Hematopoietic multipotent progenitor cell treated with erythropoietin and hydrocortisone succinate and interleukin-3 and kit ligand, for 8 days (in vitro differentiated cells): ENCODE data around the gene CCND3.

Experiments
- DNase-seq: peaks from one replicate; pipeline ENCODE4 v3.0.0-alpha.2; 2015

The CCND3 gene

DNA sequence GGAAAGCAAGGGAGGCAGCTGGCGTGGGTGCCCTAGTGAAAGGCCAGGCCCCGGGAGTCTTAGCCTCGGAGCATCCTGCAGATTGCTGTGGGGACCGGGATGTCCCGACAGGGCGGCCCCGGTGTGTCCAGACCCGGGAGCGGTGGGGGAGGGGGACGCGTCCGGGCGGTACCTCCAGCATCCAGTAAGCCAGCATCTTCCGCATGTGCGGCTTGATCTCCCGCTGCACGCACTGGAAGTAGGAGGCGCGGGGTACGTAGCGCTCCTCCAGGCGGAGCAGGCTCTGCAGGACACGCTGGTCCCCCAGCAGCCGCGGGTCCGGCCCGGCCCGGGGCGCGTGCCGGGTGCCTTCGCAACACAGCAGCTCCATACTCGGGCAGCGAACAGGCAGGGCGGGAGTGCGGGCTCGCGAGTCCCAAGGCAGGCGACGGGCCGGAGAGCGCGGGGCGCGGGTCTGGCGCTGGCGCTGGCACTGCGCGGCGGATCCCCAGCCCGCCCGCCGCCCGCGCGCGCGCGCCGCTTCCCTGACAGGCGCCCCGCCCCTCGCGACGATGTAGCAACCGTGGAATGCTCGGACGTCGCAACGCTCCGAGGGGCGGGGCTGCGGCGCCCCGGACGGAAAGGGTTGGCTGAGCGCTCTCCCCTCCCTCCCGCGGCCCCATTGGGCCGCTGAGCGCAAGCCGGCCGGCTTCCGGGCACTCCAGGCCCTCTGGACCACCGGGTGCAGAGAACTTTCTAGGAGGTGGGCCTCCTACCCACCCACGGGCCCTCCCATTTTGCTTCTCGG, at the start of gene CCND3:
TSS of gene CCND3 (minus strand) at position 529 of the 787 bp plus-strand sequence. CDS start at position 370, 159 bp downstream.
- peak; percentile 92 for DNase-seq

DNA sequence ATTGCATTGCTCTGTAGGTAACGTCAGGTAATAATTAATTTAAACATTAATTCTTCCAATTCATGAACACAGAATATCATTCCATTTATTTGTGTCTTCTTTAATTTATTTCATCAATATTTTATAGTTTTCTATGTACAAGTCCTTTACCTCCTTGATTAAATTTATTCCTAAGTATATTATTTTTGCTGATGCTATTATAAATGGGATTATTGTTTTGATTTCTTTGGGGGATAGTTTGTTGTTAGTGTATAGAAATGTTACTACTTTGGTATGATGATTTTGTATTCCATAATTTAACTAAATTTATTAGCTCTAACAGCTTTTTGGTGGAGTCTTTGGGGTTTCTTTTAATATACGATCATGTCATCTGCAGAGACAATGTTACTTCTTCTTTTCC, 44.7 kb upstream of the CCND3 start:
- no peak for DNase-seq

DNA sequence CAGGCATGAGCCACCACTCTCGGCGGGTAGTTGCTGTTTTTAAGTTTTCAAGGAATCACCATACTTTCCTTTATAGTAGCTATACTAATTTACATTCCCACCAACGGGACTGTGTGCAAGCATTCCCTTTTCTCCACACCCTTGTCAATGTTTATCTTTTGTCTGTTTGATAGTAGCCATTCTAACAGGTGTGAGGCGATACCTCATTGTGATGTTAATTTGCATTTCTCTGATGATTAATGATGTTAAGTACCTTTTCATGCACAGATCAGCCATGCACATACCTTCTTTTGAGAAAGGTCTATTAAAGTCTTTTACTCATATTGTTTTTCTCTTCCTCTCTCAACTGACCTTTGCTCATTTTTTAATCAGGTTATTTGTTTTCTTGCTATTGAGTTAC, 43.0 kb upstream of the CCND3 start:
- no peak for DNase-seq

DNA sequence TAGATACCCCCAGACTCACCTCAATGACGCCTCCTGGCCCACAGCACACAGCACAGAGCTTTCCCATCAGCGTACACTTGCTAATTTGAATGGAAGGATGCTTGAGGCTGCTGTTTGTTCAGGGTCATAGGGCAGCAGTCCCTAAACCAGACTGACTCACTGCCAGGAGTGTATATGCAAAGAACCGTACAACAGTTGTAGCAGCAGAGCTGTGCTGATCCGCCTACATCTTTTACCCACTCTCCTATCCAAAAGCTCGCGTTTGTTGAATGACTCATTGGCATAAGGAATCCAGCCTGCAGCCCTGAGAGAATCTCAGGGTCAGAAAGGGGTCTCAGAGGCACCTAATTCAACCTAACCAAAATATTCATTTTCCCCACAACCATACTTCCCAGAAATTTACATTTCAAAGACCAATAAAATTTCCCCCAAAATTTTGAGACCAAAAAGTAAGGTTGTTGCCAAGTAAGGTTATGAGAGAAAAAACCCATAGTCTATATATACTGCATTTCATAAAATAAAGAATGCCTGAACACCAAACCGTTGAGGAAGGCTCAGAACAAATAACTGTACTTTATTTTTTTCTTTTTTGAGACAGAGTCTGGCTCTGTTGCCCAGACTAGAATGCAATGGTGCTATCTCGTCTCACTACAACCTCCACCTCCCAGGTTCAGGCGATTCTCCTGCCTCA, 35.3 kb upstream of the CCND3 start:
- no peak for DNase-seq

DNA sequence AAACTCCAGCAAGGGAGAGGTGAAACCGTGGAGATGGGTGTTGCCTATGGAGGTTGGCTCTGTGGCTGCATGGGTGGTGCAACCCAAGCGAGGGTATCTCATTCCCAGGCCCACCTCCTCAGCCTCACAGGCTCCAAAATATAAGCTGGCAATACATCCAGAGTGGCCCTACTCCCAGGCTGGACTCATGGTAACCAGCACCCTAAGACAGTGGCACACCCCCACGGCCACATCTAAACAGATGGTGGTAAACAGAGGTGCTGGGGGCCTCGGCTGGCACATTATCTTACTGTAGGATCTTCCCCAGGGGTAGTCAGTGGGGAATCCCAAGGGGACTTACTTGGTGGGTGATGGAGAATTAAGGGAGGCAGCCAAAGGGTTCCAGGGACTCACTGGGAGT, 33.7 kb upstream of the CCND3 start:
- no peak for DNase-seq

DNA sequence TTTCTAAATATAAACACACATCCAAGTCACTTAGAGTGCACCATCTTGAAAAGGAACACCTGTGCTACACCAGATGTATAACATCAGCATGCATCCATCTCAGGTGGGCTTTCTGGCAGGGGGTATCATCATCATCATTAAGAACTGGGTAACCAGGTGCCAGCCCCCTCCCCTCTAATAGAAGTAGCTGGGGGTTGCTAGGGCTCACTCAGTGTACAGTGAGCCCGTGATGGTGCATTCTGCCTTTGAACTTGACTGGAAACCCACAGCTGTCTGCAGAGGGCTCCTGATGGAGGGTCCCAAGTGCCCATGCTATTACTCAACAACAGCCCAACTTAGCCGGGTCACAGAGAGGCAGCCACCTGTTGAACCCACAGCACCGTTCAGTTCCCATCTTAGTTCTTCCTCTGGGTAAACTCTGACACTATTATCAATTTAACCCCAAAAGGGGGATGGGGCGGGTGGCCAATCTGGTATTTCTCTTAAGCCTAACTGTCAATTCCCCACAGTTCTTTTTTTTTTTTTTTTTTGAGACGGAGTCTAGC, 32.7 kb upstream of the CCND3 start:
- no peak for DNase-seq

DNA sequence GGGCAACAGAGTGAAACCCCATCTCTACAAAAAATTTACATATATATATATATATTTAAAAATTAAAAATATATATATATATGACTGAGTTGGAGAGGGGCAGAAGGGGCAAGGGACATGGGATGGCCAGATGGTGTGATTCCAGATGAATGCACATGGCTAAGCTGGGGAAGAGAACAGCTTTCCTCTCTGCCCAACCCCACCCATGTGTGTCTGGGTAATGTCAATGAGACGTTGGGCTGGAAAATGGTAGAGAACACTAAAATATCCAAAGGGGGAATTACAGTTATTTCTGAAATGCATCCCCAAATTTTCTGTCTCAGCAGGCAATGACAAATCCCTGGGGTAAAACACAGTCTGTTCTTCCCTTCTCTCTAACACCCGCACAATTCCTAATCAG, 31.2 kb upstream of the CCND3 start:
- DNase-seq = no peak

DNA sequence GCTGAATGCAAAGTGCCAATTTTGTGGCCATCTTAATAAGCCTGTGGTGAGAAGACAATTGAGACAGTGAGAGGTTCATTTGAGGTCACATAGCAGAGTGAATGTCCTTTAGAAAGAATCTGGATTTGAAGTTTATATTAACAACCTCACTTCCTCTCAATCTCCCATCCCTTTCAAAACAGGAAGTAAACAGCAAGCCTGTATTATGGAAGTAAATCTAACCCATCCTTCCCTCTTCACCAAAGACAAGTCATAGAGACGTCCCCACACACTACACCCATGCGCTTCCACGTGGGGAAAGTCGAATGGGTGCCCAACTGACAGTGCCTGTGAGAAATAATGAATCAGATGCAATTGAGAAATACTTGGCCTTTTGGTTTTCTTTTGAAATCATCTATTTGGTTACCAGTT, 28.8 kb upstream of the CCND3 start:
- no peak for DNase-seq

DNA sequence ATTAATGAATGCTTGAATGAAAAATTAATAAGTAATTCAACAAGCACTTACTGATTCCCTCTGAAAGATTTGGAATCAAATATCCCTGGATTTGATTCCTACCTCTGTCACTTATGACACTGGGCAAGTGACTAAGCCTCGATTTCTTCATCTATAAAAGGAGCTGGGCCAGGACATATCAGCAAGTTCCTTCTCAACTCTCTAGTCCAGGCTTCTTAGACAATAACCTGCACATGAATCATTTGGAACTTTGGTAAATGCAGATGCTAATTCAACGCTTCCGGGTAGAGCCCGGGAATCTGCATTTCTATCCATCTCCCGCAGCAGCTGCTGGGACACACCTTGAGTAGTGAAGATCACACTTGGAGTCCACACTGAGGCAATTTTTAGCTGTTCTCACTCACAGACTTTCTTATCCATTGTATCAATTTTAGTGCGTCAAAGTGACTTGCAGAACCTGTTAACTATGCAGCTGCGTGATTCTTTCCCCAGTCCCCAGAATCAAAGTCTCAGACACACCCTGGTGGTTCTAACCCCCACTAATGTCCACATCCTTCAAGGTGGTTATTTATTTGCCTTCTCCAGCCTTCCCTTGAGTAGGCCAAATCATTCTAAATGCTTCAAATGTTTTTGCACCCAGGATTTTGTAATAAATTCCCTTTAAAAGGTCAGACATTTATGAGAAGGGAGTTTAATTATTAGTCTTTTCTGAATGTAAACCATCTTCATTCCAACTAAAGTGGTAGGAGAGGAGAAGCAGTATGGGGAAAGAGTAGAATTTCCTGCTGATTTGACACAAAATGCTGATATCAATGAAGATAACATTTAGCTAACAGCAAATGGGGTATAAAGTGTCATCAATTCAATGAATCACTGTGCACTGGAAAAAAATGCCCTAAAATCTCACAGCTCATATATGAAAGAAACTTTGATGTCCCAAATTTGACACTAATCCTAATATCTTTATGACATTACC, 26.0 kb upstream of the CCND3 start:
- DNase-seq = no peak

DNA sequence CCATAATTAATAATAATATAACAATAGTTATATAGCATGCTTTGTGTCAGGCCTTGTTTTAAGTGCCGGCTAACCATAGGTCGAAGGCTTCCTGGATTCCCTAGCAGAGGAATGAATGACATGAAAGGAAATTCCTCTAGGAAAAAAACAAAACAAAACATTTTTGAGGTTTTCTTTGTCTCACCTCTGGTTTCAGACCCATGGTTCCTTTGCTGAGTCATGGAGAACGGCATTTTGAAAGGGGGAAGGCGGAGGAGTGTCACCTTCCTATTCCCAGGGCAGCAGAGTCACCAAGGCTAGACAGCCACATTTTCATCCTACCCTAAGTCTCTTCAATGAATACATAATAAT, 25.3 kb upstream of the CCND3 start:
- DNase-seq = no peak

DNA sequence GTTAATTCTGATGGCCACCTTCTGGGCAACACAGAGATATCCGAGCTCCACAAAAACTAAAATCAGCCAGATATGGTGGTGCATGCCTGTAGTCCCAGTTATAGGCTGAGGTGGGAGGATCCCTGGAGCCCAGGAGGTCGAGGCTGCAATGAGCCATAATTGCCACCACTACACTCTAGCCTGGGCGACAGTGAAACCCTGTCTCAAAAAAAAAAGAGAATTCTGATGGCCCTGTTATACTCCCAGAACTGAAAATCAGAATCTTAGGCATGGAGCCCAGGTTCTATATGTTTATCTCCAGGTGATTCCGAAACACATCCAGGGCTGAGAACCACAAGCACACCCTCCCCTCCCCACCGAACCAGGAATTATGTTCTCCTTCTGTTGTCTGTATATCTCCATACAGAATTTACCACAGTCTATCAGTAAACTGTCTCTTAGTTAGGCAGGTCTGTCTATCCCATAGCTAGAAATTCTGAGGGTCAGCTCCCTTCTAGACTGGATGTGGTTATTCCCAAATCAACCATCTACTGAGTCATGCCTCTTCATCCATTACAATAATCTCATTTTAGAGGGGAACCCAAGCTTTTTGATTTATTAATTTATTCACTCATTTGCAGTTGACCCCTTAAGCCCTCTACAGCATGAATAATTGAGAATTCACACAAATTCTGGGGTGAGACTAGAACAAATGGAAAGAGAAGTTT, 24.8 kb upstream of the CCND3 start:
- DNase-seq = no peak

DNA sequence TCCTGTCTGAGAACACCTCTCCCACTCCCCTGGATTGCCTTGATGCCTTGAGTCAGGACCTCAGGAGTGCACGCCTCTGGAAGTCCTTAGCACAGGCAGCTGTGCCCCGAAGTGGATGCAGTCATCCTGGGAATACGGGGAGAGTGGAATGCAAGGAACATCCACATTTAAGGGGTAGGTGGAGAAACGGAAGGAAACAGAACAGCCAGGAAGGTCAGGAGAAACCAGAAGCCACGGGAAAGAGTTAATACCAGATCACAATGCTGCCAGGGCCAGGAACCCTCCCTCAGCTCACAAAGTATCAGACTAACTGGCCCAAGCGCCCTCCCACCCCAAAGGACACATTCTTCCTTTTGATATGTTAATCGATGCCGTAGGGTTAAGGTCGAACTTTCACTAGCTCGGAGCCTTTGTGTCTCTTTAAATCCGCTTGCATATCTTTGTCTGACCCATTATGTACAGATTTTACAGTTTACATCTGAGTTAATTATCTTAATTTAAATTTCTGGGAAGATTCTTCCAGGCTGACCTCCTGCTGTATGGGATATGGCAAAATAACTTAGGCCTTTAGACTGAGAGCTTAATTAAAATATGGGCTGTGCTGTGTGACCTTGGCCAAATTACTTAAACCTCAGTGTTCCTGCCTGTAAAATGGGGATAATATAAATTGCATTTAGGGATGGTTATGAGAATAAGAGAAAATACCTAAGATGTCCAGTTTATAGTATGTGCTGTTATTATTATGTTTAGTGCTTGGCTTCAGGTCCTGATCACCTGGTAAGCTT, 24.0 kb upstream of the CCND3 start:
- no peak for DNase-seq

DNA sequence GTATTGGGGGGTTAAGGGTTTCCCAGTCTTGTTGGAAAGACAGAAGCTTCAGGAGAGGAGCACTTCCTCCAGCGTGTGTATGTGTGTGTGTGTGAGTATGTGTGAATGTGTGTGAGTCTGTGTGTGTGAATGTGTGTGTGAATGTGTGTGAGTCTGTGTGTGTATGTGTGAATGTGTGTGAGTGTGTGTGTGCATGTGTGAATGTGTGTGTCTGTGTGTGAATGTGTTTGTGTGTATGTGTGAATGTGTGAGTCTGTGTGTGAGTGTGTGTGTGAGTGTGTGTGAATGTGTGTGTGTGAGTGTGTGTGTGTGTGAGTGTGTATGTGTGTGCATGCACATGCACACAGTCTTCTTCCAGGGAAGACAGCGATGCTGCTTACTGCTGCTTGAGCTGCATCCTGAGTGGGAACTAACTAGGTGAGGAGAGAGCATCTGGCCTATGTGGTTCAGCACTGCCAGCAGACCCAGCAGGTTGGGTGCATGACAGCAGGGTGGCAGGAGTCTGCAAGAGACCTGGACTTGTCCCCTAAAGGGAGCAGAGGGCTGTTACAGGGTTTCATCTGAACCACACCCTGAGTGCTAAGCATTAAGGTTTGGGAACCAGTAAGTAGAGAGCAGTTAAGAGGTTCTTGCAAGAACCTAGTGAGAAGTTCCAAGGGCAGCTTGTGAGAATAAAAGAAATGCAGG, 22.7 kb upstream of the CCND3 start:
- DNase-seq = peak; percentile 32

DNA sequence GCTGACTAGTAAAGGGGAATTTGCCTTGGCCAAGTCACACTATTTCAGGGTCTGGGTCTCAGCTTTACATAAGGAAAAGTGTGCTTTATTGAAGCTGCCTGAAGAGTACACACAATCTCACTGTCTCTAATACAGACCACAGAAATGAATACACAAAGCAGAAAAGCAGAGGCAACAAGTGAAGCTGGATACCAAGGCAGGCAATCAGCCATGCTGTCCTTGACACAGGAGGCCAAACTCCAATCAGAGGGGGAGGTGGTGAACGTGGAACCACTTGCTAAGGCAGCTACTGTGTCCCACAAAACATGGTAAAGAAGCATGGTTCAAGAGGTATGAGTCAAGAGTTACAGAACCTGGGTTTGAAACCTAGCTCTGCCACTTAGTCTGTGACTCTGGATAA, 21.8 kb upstream of the CCND3 start:
- no peak for DNase-seq

DNA sequence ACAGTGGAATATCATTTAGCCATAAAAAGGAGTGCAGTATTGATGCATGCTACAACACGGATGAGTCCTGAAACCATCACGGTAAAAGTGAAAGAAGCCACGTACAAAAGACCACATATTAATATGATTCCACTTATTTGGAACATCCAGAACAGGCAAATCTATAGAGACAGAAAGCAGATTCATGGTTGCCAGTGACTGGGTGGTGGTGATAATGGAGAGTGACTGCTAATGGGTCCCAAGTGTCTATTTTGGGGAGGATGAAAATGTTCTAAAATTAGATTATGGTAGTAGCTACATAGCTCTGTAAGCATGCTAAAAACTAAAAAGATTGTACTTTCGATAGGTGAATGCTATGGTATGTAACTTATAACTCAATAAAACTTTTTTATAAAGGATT, 18.4 kb upstream of the CCND3 start:
- peak; percentile 43 for DNase-seq

DNA sequence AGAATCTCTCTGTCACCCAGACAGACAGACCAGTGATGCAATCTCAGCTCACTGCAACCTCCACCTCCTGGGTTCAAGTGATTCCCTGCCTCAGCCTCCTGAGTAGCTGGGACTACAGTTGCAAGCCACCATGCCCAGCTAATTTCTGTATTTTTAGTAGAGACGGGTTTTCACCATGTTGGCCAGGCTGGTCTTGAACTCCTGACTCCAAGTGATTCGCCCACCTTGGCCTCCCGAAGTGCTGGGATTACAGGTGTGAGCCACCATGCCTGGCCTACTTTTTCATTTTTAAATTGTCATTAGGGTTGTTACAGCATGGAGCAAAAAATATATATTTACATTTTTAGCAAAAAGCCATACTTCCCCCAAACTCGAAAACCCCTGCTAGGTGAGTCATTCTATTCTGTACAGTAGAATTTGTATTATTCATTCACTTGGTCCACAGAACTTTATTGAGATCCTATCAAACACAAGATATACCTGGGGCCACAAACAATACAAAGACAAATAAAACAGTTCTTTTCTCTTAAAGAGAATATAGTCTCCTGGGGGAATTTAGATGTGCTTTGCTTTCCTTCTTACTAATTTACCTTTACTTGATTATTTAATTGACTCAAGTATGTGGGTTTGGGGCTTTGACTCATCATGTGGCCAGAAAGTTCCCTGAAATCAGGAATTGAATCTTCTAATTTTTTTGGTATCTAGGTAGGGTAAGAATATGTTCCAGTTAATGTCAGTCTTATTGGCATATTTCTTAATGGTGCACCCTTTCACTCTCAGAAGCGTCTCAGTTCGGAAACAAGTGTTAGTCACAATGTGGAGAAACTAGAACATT, 16.6 kb upstream of the CCND3 start:
- DNase-seq = no peak

DNA sequence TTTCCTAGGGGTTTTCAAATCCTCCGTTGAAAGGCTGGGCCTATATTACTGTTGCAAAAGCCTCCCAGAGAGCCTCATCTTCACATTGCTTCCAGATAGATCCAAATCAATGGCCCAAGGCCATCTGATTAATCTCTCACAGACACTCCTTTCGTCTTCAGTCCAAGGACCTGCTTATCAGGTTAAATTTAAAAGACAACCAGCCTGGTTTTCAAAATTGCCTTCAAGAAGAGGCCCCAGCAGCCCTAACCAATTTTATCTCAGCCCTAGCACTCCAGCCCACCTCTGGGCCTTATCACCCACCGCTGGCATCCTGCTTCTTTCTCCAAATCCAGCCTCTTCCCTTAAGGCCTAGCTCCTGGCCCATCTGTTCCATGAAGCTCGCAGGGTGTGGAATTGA, 15.5 kb upstream of the CCND3 start:
- peak; percentile 91 for DNase-seq

DNA sequence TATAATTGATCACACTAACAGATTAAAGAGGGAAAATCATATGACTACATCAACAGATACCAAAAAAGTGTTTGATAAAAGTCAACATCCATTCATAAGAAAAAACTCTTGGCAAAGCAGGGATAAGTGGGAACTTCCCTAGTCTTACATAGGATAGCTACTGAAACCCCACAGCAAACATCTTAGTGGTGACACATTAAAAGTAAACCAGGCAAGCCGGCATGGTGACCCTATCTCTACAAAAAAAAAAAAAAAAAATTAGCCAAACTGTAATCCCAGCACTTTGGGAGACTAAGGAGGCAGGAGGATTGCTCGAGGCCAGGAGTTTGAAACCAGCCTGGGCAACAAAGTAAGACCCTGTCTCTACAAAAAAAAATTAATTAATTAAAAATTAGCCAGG, 13.8 kb upstream of the CCND3 start:
- DNase-seq = no peak

DNA sequence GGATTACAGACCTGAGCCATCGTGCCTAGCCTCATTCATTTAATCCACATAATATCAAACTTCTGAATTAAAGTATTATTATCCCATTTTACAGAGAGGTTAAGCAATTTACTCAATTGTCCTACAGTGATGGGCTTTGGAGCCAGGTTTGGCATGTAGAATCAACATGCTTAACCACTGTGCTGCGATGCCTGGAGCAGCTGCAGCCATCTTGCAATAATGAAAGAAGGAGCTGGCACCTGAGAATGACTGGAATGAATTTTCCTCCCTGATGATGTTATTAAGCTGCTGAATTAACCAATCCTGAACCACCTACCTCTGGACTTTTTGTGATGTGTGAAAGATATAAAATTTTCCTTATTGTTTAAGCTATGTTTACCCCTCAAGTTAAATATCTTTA, 13.1 kb upstream of the CCND3 start:
- no peak for DNase-seq

DNA sequence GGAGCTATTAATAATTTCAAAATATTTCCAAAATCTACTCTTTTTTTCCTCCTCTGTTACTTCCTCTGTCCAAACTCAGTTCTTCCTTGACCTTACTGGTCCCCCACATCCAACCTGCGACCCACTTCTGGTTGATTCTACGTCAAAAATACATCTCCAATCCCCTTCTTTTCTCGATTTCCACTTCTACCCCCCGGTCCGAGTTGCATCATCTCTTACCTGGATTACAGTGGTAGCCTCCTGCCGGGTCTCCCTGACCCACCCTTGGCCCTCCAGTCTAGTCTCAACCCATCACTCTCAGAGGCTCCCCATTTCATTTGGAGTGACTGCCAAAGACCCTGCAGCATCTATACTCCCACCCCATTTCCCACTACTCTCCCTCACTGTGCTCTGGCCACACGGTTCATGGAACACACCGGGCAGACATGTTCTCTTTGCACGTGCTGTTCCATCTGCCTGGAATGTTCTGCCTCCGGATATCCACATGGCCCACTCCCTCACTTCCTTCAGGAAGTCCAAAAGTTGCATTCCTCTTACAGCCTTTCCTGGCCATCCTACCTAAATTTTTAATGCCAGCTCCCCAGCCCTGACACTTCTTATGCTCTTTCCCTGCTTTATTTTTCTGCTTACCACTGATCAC, 6.1 kb upstream of the CCND3 start:
- DNase-seq = no peak
